ENCODE data around the gene TMEM231.

- TF ChIP-seq CTCF (IDR thresholded peaks at IDR 0.05) (no peak), ZFX (IDR thresholded peaks at IDR 0.05; ENCODE audit: borderline replicate concordance) (no peak)
These were observed 47.2 kb upstream of the TMEM231 start for GRCh38 chr16:75603241-75603640.
